ENCODE data around the gene PCYT1B.
"Not testable (repeated sequence)": the region's sequence is repeated elsewhere in the genome, so short reads cannot be mapped to it uniquely, and the experiment has no call there.

The PCYT1B gene

DNA sequence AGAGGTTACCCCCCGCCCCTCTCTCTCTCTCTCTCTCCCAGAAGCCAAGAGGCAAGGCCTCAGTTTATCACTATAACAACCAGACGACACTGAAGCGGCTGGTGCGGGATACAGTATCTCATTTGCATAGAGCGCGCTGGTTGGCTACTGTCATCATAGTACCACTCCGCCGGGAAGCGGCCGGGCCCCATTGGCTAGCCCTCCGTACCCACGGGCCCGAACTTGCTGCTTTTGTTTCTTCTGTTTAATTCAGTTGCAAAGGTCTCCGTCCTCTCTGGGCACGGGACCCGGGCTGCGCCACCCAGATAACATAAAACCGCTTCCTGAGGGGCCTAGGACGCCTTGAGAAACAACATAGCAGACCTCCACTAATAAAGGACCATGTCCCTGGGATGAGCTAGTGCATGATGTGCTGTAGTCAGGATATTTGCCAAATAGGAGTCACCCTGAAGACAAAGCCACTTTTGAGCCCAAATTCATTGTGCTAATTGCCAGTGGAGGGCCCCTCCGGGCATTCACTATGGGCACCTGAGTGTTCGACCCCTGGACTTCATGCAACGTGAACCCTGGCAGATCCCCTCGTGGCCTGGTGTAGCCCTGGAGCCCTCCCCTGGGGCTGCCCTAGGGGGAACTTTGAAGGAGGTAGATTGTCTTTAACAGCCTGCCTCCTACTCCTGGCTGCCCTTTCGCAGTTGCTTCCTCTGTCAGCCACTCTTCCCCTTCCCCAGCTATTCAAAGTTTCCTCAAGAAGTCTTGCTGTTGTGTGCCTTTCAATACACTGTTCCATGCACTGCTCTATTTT lies at the start of gene PCYT1B:
Gene PCYT1B, minus strand, starts transcription at position 91 of the 802 bp plus-strand sequence. CDS start 242 bp downstream, outside the sequence.
- peak; percentile 97 for DNase-seq

DNA sequence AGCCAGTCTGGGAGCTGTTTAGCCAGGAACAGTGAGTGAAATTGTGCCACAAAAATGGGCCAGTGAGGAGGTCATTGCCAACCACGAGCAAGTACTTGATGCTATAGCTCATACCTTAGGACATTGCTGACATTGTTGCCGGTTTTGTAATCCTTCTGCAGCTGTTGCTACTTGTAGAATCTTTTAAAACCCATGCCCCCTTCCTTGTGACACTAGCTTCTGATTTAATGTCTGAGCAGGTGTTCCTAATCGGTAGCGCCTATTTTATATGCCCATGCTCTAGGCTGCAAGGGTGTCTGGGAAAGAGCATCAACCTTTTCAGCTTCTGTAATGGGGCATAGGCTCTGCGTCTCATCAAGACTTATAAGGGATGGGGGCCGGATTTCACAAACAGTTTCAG lies 49.1 kb upstream of the PCYT1B start:
- no peak for DNase-seq

DNA sequence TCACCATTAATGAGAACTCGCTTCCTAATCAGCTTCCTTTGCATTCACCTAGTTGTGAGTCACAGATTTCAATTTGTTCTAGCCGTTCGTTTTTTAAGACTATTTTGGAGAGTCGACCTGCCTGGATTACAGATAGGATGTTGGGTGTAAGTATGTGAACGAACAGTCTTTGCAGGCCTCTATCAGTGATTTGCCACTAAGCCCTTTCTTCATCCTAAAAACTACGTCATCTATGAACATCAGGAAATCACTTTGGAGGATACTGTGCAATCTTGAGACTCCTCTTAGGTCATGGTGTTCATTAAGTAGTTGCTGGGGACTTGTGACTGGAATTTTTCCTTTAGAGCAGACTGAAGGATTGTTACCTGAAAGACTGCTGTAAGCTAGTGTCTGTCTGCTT lies 47.7 kb upstream of the PCYT1B start:
- no peak for DNase-seq

DNA sequence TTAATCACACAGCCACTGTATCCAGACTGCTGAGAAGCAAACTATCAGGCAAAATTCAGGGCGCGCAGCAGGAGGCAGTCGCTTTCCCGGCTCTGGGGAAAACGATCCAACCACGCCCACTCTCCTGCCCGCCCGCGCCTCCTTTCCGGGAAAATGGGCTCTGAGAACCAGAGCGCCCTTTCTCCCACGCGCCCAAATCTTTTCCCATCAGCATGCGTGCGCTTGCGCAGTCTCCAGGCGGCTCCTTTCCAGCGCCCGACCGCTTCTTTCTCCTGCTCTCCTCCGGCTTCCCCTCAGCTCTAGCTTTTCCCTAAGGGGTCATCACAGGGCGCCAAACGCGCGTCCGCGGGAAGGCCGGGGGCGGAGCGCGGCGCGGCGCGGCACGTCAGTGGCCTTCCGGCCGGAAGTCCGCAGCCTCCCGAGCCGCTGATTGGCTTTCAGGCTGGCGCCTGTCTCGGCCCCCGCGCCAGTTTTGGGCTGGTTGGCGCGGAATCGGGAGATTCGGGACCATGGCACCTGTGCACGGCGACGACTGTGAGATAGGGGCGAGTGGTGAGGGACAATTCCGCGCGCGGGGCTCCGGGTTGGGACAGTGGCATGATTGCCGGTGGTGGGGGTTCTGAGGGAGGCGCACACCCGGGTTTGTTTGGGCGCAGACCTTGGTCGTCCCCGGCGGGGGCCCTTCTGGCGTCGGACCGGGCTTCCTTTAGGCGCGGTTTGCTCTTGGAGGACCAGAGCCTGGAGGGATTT lies 46.5 kb upstream of the PCYT1B start, which contains the start of gene POLA1:
Gene POLA1, plus strand, starts transcription at position 466 of the 750 bp plus-strand sequence. Its CDS starts 44 bp downstream, at position 510.
- DNase-seq: peak; percentile 100

DNA sequence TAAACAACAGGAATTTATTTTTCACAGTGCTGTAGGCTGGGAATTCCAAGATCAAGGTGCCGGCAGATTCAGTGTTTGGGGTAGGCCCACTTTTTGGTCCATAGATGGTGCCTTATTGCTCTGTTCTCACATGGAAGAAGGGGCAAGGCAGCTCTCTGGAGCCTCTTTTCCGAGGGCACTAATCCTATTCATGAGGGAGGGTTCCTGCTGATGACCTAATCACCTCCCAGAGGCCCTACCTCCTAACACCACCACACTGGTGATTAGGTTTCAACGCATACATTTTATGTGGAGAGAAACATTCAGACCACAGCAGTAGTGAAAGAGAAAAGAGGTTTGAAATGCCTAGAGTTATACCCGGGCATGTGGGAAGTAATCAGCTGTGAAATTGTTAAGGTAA lies 45.2 kb upstream of the PCYT1B start:
- DNase-seq: peak; percentile 56

DNA sequence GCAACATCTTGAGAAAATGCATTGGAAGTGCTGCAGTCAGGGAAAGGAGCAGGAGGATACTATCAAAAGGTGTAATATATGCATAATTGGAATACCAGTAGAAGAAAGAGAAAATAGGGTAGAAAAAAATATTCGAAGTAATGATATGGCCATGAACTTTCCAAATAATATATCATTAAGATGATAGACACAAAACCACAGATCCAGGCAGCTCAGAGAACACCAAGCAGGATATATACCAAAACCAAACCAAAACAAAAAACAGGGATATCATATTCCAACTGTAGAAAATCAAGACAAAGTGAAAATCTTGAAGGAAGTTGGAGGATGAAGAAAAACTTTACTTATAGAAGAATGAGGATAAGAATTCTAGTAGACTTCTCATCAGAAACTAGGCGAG lies 36.9 kb upstream of the PCYT1B start:
- no peak for DNase-seq

DNA sequence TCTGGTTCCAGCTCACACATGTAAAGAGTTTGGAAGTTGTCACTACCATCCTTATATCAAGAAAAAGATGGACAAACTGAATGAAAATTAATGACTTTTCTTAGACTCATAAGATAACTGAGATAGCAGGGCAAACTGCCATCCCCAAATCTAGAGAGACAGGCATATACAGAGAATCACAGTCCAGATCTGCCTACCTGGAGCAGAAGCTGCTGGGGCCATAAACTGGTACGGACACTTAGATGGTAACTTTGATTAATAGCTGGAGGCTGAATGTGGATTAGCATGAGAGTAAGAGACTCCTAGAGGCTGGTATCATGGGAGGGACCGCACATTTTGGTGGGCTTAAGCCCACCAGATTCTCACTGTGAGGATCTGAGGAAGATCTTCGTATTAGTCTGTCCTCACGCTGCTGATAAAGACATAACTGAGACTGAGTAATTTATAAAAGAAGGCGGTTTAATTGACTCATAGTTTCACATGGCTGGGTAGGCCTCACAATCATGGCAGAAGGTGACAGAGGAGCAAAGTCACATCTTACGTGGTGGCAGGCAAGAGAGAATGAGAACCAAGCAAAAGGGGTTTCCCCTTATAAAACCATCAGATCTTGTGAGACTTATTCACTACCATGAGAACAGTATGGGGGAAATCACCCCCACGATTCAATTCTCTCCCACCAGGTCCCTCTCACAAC lies 35.7 kb upstream of the PCYT1B start:
- DNase-seq: no peak

DNA sequence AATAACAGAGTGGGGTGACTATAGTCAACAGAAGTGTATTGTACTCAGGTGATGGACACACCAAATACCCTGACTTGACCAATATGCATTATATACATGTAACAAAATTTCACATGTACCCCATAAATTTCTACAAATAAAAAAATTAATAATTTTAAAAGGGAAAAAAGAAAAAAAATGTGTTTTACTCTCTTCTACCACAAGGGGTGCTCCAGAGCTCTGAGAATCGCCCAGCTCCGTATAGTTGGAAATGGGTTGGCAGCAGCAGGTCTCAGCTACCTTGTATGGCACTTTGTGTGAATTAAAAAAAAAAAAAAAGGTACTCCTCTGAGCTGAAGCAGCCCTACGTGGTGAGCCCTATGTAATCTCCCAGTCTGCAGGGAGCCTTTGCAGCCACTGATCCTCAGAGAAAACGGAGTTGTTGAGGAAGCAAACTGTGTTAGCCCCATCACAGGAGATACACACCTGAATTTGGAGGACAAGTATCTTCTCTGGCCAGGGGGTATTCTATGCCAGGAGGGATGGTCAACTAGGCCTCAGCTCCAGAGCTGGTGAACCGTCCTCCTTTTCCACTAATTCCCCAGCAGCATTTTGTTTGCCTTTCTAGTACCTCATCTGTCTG lies 29.4 kb upstream of the PCYT1B start:
- DNase-seq: no peak

DNA sequence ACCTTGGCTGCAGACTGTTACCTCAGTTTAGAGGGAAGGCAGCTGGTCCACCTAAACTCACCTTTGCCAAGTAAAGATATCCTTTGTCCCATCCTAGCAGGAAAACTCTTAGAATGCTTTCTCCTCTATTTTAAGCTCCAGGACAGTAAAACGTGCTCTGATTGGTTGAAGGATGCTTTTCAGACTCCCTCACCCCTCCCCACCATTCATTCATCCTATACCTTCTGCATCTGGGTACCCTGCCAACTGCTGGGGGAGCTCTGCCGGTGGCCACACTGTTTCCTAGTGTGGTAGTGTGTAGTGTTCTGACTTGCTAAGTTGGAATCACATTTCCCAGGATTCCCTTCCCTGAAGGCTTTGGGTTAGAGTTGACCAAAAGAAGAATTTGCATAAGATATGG lies 26.3 kb upstream of the PCYT1B start:
- DNase-seq: no peak

DNA sequence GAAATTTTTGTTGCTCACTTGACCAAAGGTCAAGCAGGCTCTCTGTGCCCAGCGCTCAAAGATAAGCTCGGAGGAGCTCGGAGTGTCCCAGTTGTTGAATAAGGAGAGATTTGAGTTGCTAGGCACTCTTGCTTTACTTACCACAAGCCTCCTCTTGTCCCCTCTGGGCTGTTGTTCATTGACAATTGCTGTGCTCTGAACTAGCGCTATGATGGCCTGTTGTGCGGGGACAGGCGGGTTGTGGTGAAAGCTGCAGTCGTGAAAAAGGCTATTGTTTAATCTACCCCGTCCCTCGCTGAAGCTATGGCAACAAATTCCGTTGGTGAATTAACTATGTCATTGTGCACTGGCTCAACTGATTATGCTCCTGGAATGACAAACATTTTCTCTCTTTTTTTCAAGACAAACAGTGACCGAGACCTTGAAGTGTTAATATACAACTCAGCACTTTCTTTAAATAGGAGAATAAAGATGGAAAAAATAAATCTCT lies 25.6 kb upstream of the PCYT1B start:
- no peak for DNase-seq

DNA sequence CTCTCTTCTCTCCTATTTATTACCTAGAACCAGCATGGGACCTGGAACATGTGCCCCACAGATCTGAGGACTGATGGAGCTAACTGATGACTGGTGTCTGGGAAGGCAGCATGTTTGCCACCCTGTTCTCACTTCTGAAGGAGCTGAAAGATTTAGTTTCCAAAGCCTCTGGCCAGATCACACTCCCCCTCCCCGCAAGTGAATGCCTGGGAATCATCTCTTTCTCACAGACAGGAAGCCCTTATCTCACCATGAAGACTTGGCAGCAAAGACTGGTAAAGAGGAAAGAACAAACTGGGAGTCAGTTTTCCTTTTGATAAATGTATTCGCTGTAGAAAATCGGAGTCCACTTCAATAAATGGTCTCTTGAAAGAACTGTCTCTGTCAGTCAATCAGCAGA lies 21.0 kb upstream of the PCYT1B start:
- peak; percentile 75 for DNase-seq

DNA sequence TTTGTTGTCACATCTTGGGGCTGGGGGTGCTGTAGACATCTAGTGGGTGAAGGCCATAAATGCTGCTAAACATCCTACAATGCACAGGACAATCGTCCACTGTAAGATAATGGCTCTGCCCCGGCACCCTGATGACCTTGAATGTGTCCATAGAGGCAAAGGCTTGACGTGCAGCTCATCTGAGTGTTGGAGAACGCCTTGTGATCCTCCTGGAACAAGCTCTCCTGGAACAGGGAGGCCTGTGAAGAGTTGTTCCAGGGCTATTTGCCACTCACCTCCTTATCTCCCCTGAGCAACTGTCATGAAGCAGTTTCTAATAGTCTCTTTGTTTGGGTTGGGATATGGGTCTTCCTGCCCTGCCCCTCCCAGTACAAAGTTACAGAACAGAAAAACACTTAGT lies 15.2 kb upstream of the PCYT1B start:
- DNase-seq: no peak

DNA sequence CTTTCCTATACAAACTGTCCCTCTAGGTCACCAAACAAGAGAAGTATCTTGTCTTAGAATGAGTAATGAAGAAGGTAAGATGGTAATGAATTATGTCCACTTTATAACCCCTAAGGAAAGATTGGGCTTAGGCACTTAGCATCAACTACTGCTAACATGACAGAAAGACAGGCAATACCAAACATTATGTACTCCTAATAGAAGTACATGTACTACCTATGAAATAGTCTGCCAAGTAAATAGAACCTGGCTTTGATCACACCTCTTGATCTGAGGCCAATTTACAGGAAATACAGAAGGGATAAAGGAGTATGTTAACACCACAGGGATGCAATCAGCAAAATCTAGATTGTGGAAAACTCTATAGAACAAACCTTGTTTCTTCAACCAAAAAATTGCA lies 14.1 kb upstream of the PCYT1B start:
- DNase-seq: no peak

DNA sequence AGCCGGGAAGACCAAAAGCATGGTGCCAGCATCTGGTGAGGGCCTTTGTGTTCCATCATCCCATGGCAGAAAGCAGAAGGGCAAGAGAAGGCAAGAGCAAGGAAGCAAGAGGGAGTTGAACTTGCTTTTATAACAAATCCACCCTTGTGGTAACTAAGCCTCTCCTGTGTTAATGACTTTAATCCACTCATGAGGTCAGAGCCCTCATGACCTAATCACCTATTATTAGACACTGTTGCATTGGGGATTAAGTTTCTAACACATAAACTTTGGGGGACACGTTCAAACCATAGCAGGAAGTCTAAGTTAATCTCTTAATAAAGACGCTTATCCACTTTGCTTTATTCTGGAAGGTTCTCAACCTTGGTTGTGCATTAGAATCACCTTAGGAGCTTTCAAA lies 12.5 kb upstream of the PCYT1B start:
- DNase-seq: no peak

DNA sequence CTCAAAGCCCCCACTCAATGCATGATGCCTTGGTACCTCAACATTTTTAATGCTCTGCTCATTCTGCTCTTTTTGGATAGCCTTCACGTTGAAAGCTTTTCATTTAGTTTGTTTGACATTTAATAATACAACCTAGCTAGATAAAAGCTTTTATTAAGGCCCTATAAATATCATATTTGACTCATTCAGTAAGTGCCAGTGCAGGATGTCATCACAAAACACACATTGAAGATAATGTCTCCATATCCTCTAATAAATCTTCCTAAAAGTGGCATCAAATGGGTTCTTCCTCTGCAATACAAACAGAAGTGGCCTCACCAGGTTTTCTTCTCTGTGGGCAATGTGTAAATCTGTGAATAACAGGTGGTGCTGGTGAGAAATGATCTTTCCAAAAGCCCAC lies 12.0 kb upstream of the PCYT1B start:
- DNase-seq: no peak

DNA sequence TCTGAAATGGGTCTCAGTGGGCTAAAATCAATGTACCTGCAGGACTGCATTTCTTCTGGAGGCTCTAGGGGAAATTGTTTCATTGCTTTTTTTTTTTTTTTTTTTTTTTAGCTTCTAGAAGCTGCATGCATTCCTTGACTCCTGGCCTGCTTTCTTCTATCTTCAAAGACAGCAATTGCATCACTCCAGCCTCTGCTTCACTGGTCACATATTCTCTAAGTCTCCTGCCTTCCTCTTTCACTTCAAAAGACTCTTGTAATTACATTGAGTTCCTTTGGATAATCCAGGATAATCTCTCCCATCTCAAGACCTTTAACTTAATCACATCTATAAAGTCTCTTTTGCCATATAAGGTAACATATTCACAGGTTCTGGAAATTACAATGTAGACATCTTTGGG lies 11.3 kb upstream of the PCYT1B start:
- DNase-seq: no peak

DNA sequence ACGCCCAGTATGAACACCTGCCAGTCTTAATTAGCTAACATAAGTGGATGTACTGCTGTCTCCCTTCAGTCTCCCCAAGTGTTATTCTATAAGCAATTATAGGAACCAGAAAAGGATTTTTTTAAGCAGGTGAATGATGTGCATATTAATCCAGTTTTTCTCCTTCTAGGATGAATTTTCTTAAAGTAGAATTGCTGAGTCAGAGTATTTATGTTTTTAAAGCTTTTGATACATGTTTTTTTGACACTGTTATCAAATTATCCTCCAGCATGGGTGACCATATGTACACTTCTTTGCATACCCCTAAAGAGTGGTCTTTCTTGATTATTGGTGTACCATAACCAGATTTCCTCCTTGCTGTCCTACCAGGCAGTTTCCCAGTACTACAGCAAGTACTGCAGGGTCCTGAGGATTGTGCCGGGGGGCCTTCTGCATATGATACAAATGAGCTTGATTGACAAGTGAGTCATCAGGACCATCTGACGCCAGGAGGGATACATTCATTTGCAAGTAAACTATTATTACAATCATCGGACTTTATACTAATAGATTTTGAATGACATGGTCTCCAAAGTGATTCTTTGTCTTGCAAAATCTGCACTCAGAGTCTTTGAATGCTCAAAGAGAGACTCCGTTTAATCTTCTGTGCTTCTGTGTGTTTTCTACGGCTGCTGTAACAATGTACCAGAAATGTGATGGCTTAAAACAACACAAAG lies 10.7 kb upstream of the PCYT1B start:
- DNase-seq: no peak

DNA sequence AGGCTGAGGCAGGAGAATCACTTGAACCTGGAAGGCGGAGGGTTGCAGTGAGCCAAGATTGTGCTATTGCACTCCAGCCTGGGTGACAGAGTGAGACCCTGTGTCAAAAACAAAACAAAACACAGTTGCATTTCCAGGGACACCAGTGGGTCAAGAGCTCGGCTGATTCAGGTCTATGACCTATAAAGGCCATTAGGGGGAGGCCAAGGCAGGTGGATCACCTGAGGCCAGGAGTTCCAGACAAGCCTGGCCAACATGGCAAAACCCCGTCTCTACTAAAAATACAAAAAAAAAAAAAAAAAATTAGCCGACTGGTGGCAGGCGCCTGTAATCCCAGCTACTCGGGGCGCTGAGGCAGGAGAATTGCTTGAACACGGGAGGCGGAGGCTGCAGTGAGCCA lies 8.5 kb upstream of the PCYT1B start:
- not testable (repeated sequence) for DNase-seq

DNA sequence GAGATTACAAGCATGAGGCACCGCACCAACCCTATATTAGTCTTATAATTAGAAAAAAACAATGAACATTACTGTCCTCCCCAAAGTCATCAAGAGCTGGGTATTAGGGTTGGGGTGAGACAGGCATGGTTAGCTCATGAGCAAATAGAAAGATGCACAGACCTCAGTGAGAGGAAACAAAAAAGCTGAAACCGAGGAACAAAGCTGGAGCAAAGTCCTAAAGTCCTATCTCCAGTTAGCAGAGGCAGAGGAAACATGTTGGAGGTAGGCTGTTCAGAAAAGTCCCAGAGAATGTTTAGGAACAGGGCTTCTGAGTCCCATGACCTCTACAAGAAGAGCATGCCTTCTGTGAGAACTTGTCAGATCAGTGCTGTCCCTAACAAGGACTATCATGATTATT lies 4.6 kb upstream of the PCYT1B start:
- no peak for DNase-seq

DNA sequence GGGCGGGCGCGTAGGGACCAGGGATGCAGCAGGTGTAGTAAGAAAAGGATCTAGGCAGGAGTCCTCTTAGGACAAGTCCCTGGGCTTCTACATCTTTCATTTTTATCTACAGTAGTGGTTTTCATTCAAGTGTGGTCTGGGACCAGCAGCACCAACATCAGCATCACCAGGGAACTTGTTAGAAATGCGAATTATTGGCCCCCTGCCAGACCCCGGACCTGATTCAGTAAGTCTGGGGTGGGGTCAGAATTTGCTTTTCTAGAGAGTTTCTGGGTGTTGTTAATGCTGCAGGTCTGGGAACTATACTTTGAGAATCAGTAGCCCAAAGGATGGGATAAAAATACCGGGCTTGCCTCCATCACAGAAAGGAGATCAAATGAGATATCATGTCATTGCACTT lies 1.3 kb upstream of the PCYT1B start:
- no peak for DNase-seq

DNA sequence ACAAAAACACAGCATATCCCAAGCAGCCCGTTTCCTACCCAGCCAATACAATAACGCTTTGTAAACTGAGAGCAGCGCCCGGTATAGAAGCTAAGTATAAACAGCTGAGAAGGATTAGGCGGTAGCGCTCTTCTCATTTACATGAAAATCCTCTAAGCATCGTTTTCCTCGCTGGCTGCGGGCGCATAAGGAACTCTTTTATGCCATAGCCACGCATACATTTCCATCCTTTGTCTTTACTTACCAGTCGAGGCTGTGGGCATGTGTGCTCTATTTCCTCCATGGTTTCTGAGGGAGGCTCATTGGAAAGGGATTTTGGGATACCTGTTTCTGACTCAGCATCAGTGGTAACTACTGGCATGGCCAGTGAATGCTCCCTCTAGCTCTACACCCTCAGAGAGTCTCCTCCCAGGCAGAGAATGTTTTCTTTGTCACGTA lies 383 bp downstream of the PCYT1B start:
- no peak for DNase-seq

DNA sequence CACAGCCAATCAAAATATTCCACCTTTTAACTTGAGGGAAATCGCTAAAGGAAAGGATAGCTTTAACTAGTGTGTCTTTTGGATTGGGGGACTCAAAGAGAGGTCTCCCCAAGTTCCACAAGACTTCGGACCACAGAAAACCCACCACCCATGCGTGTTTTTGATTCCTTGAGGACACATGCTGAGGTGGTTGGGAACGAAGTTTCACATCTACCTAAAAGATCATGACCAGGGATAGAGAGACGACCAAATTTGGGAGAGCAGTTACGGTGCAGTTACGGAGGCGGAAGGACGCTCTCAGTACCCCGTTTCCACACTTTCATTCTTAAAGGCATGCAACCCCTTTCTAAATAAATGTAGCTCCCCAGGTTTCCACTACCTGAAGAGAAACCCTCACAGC lies 1.1 kb downstream of the PCYT1B start:
- no peak for DNase-seq

Data from islet precursor cell (in vitro differentiated cells).